Mesothelial cell of epicardium (in vitro differentiated cells): ENCODE results near the gene TMEM30A. TPM values are rescaled to one million over a fixed set of nuclear protein-coding genes. Genes with fewer than 3 reads are reported as not detected.
A peak's percentile ranks its signal among the peaks of the same experiment; 100 is the strongest.

Source experiments
- DNase-seq, 2 experiments: peaks; one replicate each; pipeline ENCODE4 v3.0.0; 2021; ENCODE audit warnings: low spot score in 2 of 2; ENCODE audit not compliant: unreplicated experiment in 2 of 2
- H3K27ac Mint-ChIP-seq: 2 replicates; pipeline ENCODE4 v1.8.0; 2021; ENCODE audit warnings: mixed read lengths
- H3K27me3 Mint-ChIP-seq: 2 replicates; pipeline ENCODE4 v1.8.0; 2021; ENCODE audit warnings: low read depth, mixed read lengths
- H3K36me3 Mint-ChIP-seq: 2 replicates; pipeline ENCODE4 v1.8.0; 2021; ENCODE audit warnings: mixed read lengths
- H3K4me1 Mint-ChIP-seq: 2 replicates; pipeline ENCODE4 v1.8.0; 2021; ENCODE audit warnings: mixed read lengths
- H3K4me3 Mint-ChIP-seq: 2 replicates; pipeline ENCODE4 v1.8.0; 2021; ENCODE audit warnings: mild to moderate bottlenecking, moderate library complexity, mixed read lengths
- H3K9me3 Mint-ChIP-seq: 2 replicates; pipeline ENCODE4 v1.8.0; 2021; ENCODE audit warnings: mixed read lengths
- total RNA-seq: library from RNA; stranded (reverse); gene quantifications from 3 replicates; pipeline ENCODE4 v1.2.1, GENCODE V29; 2021
- TF ChIP-seq, protein P1 (sequence below): fragments of 200-600 bp; sonication (generic); IDR thresholded peaks from one replicate; pipeline ENCODE4 v1.5.0; 2021; ENCODE audit warnings: antibody characterized with exemption; ENCODE audit not compliant: unreplicated experiment

TMEM30A gene
- total RNA-seq, 1 donor from 2014 or later = 87.6 TPM

GRCh38 chr6:75272145-75272840 lies 12.3 kb downstream of the TMEM30A start:
- peaks cover 51% of the 10 kb centered on the region for H3K36me3 Mint-ChIP-seq
- H3K4me3 Mint-ChIP-seq = no peak overlapping the region
- peaks cover 26% of the 10 kb centered on the region for H3K9me3 Mint-ChIP-seq
- H3K4me1 Mint-ChIP-seq = peaks cover 19% of the 10 kb centered on the region
- no peaks in the 10 kb centered on the region for H3K27me3 Mint-ChIP-seq
- H3K27ac Mint-ChIP-seq = no peak overlapping the region
- TF ChIP-seq, protein P1, sequence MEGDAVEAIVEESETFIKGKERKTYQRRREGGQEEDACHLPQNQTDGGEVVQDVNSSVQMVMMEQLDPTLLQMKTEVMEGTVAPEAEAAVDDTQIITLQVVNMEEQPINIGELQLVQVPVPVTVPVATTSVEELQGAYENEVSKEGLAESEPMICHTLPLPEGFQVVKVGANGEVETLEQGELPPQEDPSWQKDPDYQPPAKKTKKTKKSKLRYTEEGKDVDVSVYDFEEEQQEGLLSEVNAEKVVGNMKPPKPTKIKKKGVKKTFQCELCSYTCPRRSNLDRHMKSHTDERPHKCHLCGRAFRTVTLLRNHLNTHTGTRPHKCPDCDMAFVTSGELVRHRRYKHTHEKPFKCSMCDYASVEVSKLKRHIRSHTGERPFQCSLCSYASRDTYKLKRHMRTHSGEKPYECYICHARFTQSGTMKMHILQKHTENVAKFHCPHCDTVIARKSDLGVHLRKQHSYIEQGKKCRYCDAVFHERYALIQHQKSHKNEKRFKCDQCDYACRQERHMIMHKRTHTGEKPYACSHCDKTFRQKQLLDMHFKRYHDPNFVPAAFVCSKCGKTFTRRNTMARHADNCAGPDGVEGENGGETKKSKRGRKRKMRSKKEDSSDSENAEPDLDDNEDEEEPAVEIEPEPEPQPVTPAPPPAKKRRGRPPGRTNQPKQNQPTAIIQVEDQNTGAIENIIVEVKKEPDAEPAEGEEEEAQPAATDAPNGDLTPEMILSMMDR = no peak
- no peak for DNase-seq

DNA sequence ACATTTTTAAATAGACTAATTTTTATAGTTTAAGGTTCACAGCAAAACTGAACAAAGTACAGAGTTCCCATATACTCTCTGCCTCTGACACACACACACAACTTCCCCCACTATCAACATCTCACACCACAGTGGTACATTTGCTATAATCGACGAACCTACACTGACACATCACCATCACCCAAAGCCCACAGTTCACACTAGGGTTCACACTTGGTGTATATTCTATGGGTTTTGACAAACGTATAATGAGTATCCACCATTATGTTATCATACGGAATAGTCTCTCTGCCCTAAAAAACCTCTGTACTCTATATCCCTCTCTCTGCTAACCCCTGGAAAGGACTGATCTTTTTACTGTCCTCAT lies 15.6 kb downstream of the TMEM30A start:
- H3K27ac Mint-ChIP-seq = no peak overlapping the region
- H3K27me3 Mint-ChIP-seq = no peaks in the 10 kb centered on the region
- H3K36me3 Mint-ChIP-seq = peaks cover 36% of the 10 kb centered on the region
- peaks cover 16% of the 10 kb centered on the region for H3K4me1 Mint-ChIP-seq
- TF ChIP-seq, protein P1 = no peak
- DNase-seq = no peak
- no peak overlapping the region for H3K4me3 Mint-ChIP-seq
- peaks cover 26% of the 10 kb centered on the region for H3K9me3 Mint-ChIP-seq

DNA sequence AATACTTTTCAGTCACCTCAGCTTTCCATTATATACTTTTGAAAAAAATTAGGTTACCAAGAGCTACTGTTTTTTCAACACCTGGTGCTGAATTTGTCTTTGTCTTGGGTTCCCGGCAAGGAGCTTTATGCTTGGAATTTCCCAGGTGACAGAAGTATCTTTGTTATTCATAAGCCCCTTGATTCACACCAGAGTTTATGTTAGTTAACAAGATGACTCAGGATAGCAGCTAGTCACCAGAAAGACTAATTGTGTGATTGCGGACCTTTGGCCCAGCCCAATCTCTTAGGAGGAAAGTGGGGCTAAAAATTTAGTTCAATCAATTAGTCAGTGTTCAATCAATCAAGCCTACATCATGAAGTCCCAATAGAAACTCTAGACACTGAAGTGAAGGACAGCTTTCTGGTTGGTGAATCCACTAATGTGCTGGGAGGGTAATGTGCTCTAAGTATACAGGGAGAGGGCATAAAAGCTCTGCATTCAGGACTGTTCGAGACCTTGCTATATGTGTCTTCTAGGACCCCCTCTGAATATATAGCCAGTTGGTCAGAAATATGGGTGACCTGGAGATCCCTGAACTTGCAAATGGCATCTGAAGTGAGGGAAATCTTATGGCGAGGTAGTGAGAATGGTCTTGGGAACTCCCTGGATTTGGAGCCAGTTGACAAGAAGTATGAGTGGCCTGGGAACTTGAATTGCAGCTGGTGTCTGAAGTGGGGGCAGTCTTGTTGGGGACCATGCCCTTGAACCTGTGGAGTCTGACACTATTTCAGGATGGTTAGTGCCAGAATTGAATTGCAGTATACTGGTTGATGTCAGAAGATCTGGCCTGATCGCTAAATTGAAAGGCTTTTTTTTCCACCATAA lies 16.2 kb downstream of the TMEM30A start:
- no peak for DNase-seq
- Mint-ChIP-seq H3K4me1 (peaks cover 14% of the 10 kb centered on the region), H3K27me3 (no peaks in the 10 kb centered on the region), H3K27ac (no peak overlapping the region), H3K4me3 (no peak overlapping the region), H3K36me3 (peaks cover 31% of the 10 kb centered on the region), H3K9me3 (peaks cover 26% of the 10 kb centered on the region)
- TF ChIP-seq, protein P1 = no peak

DNA sequence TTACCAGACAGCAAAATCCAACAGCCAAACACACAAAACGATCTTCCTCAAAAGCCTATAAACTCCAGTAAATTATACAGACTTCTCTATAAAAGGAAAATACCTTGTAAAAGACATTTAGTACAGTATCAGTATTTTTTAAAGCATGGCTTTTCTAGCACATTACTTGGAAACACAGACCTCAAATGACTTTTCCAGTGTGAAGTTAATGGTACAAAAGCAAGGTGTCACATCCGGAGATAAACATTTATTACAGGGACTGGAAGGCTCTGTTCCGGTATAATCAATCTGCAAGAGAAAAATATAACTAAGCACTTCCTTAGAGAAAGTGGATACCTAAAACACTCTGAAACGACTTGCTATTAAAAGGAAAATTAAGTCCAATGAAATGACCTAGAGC lies 17.1 kb downstream of the TMEM30A start:
- Mint-ChIP-seq H3K9me3 (peaks cover 19% of the 10 kb centered on the region), H3K27me3 (no peaks in the 10 kb centered on the region), H3K4me3 (no peak overlapping the region), H3K27ac (peak overlapping the region; percentile 79), H3K36me3 (peaks cover 23% of the 10 kb centered on the region), H3K4me1 (peaks cover 21% of the 10 kb centered on the region)
- DNase-seq = no peak
- TF ChIP-seq, protein P1 = no peak

GRCh38 chr6:75266716-75267291 lies 17.8 kb downstream of the TMEM30A start:
- TF ChIP-seq, protein P1 = peak; percentile 77
- H3K9me3 Mint-ChIP-seq = peaks cover 15% of the 10 kb centered on the region
- H3K4me3 Mint-ChIP-seq = no peak overlapping the region
- no peaks in the 10 kb centered on the region for H3K27me3 Mint-ChIP-seq
- no peak for DNase-seq
- H3K4me1 Mint-ChIP-seq = peaks cover 21% of the 10 kb centered on the region
- H3K36me3 Mint-ChIP-seq = peaks cover 17% of the 10 kb centered on the region
- H3K27ac Mint-ChIP-seq = no peak overlapping the region
